NCI-H2196 treated with DMSO at 0.1 percent for 48 hours (cell line): ENCODE data around the gene ATXN7L2.

ENCODE experiments used
- DNase-seq: peaks from one replicate; lab custom pipeline; 2025; ENCODE audit not compliant: unreplicated experiment; lab: John Stamatoyannopoulos, UW

Gene ATXN7L2

DNA sequence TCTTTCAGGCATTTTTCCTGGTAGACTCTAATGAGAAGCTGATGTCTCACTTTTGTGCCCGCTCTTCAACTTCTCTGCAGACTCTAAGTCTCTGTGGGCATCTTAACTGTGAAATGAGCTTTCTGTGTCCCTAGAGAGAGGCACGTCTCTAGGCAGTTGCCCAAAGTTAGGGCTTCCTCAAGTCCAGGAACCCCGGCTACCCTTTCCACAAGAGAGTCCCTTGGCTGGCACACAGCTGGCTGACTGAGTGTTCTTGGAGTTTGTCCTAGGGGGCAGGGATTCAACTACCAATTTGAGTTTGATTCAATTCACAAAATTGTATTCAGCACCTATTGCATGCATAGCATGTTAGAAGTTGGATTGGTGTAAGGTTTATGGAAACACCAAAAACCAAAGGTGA, 57.4 kb downstream of the ATXN7L2 start:
- DNase-seq, result no peak
